Posterior vena cava (tissue), 2 donors: ENCODE measurements around the gene HSD17B10. TPM values are rescaled to one million over a fixed set of nuclear protein-coding genes. Genes with fewer than 3 reads are reported as not detected.
"Not testable (repeated sequence)": the region's sequence is repeated elsewhere in the genome, so short reads cannot be mapped to it uniquely, and the experiment has no call there.

Experiments used
- DNase-seq: peaks from one replicate; pipeline ENCODE4 v3.0.0-alpha.2; 2020; ENCODE audit warnings: low spot score
- intact Hi-C, 2 donors: fragments of 100-400 bp; cut with DNase I; formaldehyde crosslinking; loops; one replicate each; pipeline versions ENCODE4 v1.14.1 to v1.14.2; 2022 to 2023
- total RNA-seq, 2 donors: library from RNA; stranded (reverse); fragmentation: NEBNext Ultra II Directional; extraction: Animal tissue kit (Norgen Biotek cat#: 25700); gene quantifications; one replicate each; pipeline ENCODE4 v1.2.1, GENCODE V29; 2021
- donor health status: DM: yes; HTN: yes; CAD: no.
- donor health status: DM: yes; HTN: yes; CAD: no.

HSD17B10 gene
- total RNA-seq, 2 donors from 2014 or later: 67.7 to 72.7 TPM

DNA sequence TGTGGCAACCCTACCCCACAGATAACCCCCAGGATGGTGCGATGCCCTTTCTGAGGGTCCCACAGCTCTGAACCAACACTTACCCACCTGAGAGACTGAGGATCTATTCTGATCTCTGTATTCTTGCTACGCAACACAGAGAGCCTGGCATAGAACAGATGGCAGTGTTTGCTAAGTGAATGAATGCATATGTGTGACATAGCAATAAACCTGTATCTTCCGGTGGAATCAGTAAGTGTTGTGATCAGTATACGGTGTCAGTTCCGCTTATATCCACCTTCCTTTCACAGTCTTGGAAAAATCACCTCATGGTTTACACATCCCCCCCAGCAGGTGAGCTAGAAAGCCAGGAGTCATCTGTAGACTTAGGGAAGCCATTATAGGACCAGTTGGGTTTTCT lies 5.9 kb upstream of the HSD17B10 start:
- intact Hi-C loops: no loop called here
- no peak for DNase-seq

DNA sequence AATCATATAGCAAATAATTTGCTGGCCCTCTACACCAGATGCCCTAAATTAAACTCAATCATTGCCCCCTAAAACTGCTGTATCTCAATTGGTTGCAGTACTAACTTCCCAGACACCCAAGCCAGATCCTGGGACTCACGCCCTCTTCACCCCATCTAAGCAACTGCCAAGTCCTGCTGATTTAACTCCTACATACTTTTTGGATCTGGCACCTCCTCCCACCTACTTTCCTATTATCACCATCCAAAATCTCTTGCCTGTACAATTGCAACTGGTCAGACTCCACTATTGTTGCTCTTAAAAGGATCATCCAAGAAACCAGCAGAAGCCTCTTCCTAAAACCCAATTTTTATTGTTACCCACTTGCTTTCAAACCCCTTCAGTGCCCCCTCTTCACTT lies 4.7 kb upstream of the HSD17B10 start:
- intact Hi-C loops: loop anchor here in 1 of 2 donors (10.0 kb wide), 1 partner anchor 124 kb away; no protein-coding TSS in a partner anchor
- DNase-seq: no peak

DNA sequence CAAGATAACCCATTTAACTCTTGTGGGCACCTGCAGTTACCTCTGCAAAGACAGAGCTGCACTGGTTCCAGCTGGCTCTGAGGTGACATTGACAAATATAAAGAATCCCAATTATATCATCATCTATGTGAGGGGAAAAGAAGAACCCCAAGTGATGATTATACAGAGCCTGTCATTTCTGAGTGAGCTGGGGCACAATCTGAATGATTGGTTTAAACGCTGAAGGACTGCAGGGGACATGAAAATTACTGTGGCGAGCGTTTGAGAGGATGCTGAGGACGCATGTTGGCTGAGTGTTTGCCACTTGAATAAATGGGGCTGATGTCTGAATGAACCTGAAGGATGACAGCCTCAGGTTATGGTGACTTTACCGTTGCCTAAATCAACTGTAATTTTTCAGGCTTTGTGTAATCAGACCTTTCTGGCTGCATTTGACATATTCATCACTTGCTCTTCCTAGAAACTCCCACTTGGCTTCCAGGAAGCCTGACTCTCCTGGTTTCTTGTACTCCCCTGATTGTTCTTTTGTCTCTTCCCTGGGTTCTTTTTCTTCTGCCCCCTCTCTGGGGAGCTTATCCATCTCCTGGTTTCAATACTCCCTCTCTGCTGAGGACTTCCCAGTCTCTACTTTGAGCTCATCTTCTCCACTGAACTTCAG lies 4.1 kb upstream of the HSD17B10 start:
- DNase-seq: no peak
- intact Hi-C loops: loop anchor here in 1 of 2 donors (10.0 kb wide), 1 partner anchor 124 kb away; no protein-coding TSS in a partner anchor

DNA sequence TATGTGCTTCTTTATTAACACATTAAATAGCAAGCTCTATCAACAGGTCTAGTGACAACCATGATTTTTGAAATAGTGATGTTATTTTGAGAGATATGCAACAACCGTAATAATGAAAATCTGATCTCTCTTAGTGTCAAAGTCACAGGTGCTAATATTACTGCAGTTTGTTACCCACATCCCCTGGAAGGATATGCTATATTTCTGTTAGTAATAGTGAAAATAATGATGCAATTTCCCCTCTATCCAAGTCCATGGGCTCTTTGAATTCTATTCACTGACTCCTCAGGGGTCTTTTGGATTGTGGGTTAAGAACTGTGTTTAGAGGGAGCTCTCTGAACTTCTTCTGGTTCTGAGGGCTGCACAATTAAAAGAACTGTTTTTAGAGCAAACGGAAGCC lies 3.0 kb upstream of the HSD17B10 start:
- no peak for DNase-seq
- intact Hi-C loops: loop anchor here in 1 of 2 donors (10.0 kb wide), 1 partner anchor 122 kb away; no protein-coding TSS in a partner anchor

DNA sequence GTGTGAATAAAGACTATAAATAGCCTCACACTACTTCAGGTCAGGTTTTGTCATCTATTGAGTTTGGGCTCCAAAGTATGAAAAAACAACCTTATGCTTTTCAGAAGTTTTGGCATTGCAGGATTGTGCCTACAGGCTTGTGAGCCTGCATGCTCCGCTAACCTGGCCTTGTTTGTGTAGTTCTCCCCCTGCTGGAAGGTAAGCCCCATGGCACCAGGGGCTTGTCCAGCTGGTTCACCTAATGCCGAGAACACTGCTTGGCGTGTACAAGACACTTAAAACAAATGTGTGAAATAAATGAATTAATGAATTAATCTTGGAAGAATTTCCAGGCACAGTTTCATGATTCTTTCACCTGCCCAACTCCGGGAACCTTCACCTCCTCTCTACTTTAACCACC lies 1.8 kb upstream of the HSD17B10 start:
- intact Hi-C loops: loop anchor here in 1 of 2 donors (10.0 kb wide), 1 partner anchor 121 kb away; no protein-coding TSS in a partner anchor
- no peak for DNase-seq

DNA sequence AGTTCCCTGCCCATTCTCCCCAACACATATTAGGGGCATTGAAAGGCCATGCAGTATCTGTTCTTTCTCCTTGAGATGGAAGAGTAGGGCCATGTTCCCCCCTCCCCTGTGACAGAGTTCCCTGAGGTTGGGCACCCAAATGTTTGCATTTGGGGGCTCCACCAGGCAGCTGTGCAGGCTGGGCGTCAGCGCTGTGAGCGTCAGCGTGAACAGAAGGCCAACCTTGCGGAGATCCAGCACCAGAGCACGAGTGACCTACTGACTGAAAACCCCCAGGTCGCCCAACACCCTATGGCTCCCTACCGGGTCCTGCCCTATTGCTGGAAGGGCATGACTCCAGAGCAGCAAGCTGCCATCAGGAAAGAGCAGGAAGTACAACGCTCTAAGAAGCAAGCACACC lies 3.9 kb downstream of the HSD17B10 start:
- intact Hi-C loops: loop anchor here in 1 of 2 donors (10.0 kb wide), 1 partner anchor 115 kb away; no protein-coding TSS in a partner anchor
- peak; percentile 72 for DNase-seq

DNA sequence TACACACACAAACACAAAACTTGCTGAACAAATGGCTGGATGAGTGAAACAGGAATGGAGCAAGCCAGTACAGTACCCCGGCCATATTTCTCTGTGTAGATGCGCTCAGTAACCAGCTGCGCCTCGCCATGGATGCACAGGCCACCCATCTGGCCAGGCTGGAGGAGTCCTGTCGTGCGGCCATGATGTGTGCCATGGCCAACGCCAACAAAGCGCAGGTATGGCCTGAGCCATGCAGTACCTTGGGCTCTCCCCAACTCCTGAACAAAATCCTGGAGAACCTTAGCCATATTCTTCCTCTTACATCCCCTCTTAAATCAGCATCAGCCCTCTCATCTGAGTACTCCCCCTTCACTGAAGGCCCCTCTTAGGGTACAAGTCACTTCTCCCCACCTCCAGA lies 4.4 kb downstream of the HSD17B10 start:
- intact Hi-C loops: loop anchor here in 1 of 2 donors (10.0 kb wide), 1 partner anchor 115 kb away; no protein-coding TSS in a partner anchor
- no peak for DNase-seq

DNA sequence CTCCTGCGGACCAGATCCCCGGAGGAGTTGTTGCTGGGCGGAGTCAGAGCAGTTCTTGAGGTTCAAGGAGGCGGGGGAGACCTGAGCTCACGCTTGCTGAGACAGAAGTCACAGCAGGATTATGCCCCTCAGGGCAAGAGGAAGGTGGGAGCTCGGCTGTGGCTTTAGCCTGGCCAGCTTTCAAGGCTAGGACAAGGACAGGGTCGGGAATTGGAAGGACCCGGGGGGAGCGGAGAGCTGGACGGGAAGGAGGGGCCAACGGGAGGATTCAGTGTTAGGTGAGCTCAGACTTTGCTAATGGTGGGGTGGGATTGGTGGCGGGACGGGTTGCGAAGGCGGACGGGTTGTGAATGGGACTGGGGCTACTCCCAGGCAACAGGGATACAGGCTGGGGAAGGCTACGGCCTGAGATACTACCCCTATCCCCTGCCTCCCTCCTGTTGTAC lies 11.3 kb downstream of the HSD17B10 start, which contains the start of gene RIBC1:
TSS of gene RIBC1 (plus strand) at position 13 of the 446 bp plus-strand sequence. CDS start 3,404 bp downstream, outside the sequence.
- intact Hi-C loops: no loop called here
- no peak for DNase-seq

DNA sequence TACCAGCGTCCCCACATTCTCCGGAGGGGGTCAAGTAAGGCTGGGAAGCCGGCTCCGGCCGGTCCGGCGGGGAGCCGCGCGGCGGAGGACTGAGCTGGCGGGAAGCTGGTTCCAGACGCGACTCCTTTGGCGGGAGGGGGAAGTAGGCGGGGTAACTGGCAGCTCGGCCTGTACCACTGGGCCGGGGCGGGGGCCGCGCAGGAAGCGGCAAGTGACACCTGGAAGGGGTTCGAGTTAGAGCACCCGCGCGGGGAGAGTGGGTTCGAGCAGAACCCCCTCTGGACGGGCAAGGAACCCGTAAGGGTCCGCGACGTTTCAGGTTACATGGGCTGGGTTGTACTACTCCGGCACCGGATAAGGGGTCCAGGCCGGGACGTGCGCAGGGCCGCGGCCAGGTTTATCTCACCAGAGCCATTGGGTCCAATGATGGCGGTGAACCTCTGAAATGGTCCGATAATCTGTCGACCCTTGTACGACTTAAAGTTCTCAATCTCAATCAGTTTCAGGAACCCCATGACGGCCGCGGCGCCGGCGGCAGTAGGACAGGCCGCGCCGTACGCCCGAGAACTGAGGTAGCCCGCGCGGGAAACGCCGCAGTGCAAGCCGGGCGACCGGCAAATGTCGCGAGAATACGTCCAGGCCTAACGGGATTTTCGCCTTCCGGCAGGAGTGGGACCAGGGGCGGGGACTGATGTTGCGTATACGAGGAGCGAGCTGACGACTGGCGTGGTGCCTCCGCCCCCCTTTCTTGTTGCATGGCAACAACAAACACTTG lies 11.9 kb downstream of the HSD17B10 start, which contains the start of gene SMC1A:
TSS of gene SMC1A (minus strand) at position 569 of the 775 bp plus-strand sequence. CDS start at position 515, 54 bp downstream.
- DNase-seq: peak; percentile 100
- intact Hi-C loops: no loop called here

DNA sequence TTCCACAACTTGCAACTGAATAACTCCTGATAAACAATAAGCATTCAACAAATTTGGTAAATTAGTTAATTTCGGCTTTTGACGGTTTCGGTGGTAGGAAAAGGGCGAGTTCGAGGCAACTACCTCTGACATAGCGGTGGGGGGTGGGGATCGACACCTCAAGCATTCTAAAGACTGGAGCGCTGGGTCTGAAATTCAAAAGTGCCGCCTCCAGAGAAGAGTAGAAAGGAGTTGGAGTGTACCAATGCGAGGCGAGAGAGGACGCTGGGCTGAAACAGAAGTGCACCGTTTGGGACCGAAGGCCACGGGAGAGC lies 12.4 kb downstream of the HSD17B10 start:
- DNase-seq: no peak
- intact Hi-C loops: no loop called here

DNA sequence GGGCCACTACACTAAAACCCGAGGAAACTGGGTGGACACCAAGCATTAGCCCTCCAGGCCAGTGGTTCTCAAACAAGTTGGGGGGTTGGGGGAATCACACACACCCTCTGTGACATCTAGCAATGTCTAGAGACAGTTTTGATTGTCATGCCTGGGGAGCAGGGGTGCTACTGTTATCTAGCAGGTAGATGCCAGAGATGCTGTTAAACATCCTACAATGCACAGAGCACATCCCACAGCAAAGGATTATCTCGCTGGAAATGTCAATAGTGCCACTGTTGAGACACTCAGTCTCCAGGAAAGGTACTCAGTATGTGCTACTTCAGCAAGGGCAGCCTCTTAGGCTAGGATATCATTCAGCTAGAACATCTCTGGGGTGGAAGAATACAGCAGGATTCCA lies 13.0 kb downstream of the HSD17B10 start:
- intact Hi-C loops: no loop called here
- no peak for DNase-seq

DNA sequence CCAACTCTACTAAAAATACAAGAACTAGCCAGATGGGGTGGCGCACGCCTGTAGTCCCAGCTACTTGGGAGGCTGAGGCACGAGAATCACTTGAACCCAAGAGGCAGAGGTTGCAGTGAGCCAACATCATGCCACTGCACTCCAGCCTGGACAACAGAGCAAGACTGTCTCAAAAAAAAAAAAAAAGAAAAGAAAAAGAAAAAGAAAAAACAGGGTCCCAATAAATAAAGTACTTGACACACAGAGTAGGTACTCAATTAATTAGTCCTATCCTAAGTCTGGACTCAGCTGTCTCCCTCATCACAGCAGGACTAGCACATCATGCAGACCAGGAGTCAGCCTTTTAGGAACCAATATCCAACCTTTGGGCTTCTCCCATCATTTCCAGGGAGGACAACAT lies 13.8 kb downstream of the HSD17B10 start:
- DNase-seq, intact Hi-C loops: not testable (repeated sequence)

DNA sequence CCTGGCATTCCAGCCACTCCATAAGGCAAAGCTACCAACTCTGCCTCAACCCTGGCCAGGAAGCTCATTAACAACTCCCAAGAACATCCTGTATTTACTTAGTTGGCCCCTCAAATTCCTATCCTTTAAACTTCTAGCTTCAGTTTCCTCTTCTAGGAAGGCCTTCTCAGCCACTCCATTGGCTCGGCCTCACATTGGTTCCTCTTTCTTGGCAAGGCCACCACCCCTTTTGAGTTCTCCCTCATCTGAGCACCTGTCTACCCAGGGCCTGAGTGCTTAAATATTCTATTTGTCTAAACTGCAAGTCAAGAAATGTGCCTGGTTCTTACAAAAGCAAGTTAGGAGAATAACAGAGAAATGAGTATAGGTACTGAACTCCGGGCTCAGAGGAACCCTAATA lies 21.7 kb downstream of the HSD17B10 start:
- DNase-seq: no peak
- intact Hi-C loops: no loop called here

DNA sequence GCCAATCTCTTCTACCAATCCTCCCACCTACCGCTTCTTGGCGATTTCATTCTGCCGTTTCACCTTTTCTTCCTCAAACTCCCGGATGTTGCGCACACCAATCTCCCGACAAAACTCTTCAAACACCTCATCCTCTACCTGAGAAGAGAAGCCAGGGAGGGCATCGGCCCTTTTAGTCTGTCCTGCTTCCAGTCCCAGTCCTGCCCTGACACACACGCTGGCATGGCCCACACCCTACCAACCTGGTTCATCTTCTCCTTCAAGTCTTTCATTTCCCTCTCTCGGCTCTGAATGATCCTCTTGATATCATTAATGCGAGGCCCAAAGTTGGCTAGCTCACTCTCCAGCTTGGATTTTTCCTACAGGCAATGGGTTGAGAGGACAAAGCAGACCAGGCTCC lies 30.6 kb downstream of the HSD17B10 start:
- no peak for DNase-seq
- intact Hi-C loops: no loop called here

DNA sequence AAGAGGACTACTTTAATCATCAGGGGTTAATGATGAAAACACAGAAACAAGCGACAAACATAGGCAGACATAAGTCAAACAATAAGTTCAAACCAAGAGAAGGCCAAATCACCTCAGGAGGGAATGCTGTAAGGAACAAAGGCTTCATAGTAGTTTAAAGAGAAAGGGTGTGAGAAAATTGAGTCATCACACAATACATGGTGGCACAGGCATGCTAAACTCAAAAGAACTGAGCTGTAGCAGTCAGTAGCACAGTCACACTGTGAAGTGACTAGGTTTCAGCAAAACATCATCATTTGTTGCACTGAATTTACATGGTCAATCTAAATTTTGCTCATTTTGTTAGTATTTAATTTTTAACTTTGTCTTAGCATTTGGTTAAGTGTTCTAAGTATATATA lies 36.0 kb downstream of the HSD17B10 start:
- intact Hi-C loops: no loop called here
- DNase-seq: no peak

DNA sequence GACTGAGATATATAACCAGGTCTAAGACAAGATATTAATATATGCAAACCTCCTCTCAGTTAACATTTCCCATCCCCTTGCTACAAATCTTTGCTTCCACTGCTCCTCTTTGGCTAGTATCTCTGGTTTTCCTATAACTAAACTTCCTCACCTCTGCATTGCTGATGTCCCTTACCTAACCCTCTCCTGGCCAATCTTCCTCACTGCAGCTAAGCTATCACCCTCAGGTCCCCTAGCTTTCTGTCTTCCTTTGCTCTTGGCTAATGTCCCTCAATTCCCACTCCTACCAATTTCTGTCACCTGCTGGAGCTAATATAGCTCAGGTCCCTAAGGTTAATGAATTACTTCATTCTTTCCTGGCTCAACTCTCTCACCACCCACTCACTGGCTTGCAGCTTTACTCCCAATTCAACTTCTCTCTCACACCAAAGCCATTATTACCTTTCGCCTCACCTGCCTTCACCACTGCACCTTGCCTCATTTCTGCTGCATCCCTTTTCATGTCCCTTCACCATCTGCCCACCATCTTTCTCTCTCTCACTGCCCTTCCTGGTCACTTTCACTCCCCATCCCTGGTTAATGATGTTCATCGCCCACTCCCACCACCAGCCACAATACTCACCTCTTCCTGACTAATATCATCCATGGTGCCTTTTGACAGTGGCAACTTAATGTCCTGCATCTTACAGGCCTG lies 38.4 kb downstream of the HSD17B10 start:
- intact Hi-C loops: no loop called here
- no peak for DNase-seq

DNA sequence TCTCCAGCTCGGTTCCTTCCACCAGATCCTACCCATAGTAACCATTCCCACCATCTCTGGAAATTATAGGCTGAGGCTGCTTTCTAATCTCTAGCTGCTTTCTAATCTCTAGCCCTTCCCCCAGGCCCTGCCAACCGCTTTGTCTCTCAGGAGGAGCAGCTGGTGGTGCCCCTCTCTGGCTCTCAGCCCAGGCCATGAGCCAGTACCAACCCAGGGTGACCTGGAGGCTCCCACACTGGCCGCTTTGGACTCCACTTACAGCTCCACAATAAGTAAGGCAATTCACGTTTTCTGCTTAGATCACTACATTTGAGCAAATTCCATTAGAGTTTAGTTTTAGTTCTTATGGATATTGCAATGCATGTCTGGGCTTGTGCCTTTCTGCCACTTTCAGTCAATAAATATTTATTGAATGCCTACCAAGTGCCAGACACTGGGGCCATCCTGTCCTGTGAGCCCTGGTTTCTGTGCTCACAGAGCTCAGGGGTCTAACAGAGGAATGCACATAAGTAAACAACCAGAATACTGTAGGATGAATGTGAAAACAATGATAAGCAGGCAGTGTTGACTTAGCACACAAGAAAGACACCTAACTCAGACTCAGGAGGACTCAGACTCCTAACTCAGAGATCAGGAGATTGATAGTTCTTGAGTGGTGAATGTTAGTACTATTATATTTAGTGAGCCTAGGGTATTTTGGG lies 50.6 kb downstream of the HSD17B10 start:
- no peak for DNase-seq
- intact Hi-C loops: no loop called here
